Loucy (cell line): ENCODE results near the gene ATP13A4.

Experiments
- CTCF ChIP-seq: fragments of 200-600 bp; sonication (generic); conservative IDR thresholded peaks from 2 replicates; pipeline ENCODE4 v1.5.1; 2014; ENCODE audit warnings: mild to moderate bottlenecking, antibody characterized with exemption, low read length
- EZH2phosphoT487 ChIP-seq: fragments of 200-600 bp; IDR thresholded peaks from 2 replicates; pipeline ENCODE4 v1.6.1; 2018; ENCODE audit warnings: antibody characterized with exemption, mild to moderate bottlenecking, moderate library complexity, borderline replicate concordance

GRCh38 chr3:193502871-193503270 is 51.8 kb downstream of the ATP13A4 start:
- TF ChIP-seq CTCF (no peak), EZH2phosphoT487 (no peak)
